HG03354 (cell line): ENCODE measurements around the gene CCL25.
"Not testable (repeated sequence)": the region's sequence is repeated elsewhere in the genome, so short reads cannot be mapped to it uniquely, and the experiment has no call there.

Experiments
- ATAC-seq: cut with Tn5 transposase; IDR thresholded peaks from one replicate; pipeline ENCODE4 v1.9.1; 2021; ENCODE audit warnings: mild to moderate bottlenecking; ENCODE audit not compliant: unreplicated experiment, poor library complexity, severe bottlenecking

Gene CCL25

GRCh38 chr19:8081569-8082550, 29.3 kb downstream of the CCL25 start:
- no peak for ATAC-seq

DNA sequence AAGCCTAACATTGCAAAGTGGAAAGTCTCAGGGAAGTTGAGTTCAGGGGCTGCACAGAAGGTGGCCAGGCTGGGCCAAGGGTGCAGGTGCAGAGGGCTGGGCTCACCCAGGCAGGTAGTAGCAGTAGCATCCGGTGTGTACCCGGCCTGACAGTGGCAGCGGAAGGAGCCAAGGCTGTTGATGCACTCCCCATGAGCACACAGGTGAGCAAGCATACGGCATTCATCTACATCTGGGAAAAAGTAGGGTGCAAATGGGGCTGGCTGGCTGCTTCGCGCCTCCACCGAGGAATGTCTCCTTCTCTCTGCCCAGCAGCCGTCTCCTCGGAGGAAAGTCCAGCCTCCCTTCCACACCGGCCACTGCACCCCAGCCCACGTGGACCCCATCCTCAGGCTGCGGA, 30.6 kb downstream of the CCL25 start:
- ATAC-seq = no peak

DNA sequence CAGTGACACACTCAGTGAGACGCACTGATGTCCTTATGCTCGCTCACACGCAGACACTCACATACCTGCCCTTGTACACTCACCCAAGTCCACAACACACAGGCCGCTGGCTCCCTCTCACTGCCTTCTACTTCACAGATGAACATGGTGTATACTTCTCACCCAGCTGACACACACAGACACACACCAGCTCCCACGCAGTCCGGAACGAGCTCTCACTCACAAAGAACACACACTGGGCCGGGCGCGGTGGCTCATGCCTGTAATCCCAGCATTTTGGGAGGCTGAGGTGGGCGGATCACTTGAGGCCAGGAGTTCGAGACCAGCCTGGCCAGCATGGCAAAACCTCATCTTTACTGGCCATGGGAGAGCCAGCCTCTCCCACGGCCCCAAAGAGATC, 31.6 kb downstream of the CCL25 start:
- no peak for ATAC-seq

- ATAC-seq = no peak
Observed at GRCh38 chr19:8085598-8086408, 33.2 kb downstream of the CCL25 start.

GRCh38 chr19:8086849-8087248, 34.3 kb downstream of the CCL25 start:
- no peak for ATAC-seq

- ATAC-seq = no peak
Observed at GRCh38 chr19:8087876-8088275, 35.3 kb downstream of the CCL25 start.

DNA sequence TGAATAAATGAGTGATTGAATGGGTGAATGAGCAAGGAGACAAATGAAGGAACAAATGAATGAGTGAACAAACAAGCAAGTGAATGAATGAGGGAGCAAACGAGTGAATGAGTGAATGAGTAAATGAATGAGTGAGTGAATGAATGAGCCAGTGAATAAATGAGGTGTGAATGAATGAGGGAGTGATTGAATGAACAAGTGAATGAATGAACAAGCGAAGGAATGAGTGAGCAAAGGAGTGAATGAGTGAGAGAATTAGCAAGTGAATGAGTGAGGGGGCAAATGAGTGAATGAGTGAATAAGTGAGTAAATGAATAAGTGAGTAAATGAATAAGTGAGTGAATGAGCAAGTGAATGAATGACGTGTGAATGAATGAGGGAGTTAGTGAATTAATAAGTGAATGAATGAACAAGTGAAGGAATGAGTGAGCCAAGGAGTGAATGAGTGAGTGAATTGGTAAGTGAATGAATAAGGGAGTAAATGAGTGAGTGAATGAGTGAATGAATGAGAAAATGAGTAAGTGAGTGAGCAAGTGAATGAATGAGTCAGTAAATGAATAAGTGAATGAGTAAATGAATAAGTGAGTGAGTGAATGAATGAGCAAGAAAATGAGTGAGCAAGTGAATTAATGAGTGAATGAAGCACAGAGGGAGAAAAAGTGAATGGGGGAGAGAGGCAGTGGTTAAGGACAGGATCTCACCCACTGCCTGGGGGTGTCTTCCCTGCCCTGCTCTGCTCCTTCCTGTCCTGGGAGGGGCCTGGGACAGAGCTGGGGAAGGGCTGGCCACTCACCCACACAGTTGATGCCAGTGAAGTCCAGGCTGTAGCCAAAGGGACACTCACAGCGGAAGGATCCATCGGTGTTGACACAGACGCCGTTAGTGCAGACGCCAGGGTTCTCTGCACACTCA, 36.4 kb downstream of the CCL25 start:
- ATAC-seq = no peak

- no peak for ATAC-seq
Observed at GRCh38 chr19:8089664-8090601, 37.4 kb downstream of the CCL25 start.

DNA sequence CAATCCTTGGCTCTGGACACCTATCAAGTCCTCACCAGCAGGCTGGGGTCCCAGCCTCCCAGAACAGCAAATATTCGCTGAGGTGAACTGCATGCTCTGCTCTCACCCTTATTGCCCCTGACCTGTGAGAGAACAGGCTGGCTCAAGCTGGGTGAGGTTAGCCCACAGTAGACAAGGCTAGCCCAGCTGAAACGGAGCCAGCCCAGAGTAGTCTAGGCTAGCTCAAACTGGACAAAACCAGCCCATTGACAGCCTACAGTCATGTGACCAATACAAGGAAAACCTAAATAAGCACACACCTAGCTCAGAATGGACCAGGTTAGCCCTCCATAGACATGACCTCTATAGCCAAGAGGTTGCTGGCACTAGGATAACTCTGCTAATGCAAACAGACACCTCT, 38.4 kb downstream of the CCL25 start:
- no peak for ATAC-seq

GRCh38 chr19:8093740-8094139, 41.2 kb downstream of the CCL25 start:
- ATAC-seq = no peak

DNA sequence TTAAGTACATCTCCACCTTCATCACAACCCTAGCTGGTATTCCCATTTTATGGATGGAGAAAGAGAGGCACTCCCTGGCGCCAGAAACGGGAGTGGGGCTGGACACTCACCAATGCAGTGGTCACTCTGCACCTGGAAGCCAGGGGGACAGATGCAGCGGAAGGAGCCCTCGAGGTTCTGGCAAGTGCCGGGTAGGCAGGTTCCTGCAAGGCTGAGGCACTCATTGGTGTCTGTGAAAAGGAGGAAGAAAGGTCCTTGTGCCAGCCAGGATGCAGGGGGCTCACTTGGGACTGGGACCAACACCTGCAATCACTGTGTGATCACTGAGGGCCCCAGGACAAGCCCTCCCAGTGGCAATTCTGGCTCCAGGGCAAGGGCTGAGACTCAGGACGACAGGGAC, 41.8 kb downstream of the CCL25 start:
- no peak for ATAC-seq

GRCh38 chr19:8095354-8095886, 42.9 kb downstream of the CCL25 start:
- no peak for ATAC-seq

DNA sequence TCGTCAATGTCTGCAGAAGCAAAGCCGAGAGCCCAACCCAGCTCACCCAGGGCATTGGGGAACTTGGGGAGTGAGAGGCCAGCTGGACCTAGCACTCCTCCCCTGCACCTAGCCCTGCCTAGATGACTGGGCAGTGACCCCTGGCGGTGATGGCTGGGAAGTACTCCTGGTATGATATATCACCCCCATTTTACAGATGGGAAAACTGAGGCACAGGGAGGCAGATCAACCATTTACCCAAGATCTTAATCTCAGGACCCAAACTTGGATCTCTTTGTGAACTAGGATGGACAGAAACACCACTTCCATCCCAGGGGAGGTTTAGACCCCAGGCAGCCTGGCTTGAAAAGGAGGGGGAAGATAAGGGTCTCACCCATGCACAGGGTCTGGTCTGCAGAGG, 43.5 kb downstream of the CCL25 start:
- no peak for ATAC-seq

- ATAC-seq = no peak
Observed at GRCh38 chr19:8097198-8097597, 44.6 kb downstream of the CCL25 start.

DNA sequence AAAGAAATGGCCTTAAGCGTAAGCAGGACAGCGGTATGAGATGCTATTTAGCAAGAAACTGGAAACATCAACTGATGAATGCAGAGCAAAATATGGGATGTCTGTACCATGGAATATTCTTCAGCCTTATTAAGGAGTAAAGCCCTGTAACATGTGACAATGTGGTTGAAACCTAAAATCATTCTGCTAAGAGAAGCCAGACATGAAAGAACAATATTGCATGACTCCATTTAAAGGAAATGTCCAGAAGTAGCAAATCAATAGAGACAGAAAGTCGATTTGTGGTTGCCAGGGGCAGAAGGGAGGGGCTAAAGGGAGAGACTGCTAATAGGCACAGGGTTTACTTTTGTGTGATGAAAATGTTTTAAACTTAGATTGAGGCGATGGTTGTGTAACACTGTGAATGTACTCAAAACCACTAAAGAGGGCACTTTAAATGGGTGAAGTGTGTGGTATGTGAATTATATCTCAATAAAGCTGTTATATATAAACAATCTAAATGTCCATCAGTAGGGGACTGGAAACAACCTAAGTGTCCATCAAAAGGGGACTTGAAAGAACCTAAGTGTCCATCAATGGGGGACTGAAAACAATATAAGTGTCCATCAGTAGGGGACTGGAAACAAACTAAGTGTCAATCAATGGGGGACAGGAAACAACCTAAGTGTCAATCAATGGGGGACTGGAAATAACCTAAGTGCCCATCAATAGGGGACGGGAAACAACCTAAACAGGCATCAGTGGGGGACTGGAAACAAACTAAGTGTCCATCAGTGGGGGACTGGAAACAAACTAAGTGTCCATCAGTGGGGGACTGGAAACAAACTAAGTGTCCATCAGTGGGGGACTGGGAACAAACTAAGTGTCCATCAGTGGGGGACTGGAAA, 45.4 kb downstream of the CCL25 start:
- no peak for ATAC-seq

- no peak for ATAC-seq
Observed at GRCh38 chr19:8101311-8101710, 48.8 kb downstream of the CCL25 start.

- not testable (repeated sequence) for ATAC-seq
Observed at GRCh38 chr19:8101910-8102309, 49.4 kb downstream of the CCL25 start.

GRCh38 chr19:8105471-8105870, 52.9 kb downstream of the CCL25 start:
- no peak for ATAC-seq
